Erythroblast (primary cell): Measurements from ENCODE around the gene BBC3.

Experiments used
- DNase-seq, 2 experiments: peaks; one replicate each; lab custom pipeline; 2025; lab: John Stamatoyannopoulos, UW
- GATA1 ChIP-seq: IDR thresholded peaks from 2 replicates; pipeline ENCODE4 v1.6.1; 2011; ENCODE audit warnings: low read depth, mild to moderate bottlenecking, control low read depth, low read length, moderate library complexity
- POLR2A ChIP-seq: IDR thresholded peaks from 2 replicates; pipeline ENCODE4 v1.6.1; 2011; ENCODE audit warnings: mild to moderate bottlenecking, low read length

BBC3 gene

DNA sequence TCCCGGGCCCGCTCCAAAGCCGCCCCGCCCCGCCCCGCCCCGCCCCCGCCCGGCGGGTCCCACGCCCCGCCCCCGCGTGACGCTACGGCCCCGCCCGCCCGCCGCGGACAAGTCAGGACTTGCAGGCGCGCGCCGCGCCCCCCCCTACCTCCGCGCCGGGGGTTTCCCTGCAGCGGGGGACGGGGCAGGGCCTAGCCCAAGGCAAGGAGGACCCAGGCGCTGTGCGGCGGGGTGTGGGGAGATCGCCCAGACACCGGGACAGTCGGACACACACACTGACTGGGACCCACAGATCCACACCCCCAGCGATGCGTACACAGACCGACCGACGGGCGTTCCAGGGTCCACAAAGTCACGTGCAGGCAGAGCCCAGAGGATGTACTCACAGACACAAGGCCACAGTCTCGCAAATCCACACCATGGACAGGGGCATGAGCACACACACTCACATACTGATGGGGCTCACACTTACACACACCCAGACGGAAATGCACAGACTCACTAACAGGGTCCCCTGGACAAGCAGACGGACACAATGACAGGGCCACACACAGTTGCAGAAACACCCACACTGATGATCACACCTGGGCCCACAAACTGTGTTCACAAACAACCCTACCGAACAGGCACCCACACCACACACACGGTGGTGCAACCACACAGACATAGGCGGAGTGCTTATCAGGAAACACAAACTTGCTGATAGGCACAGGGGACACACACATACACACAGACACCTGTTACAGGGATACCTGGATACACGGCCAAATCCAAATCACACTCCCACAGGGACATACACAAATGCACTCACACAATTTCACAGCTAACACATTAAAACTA is 436 bp upstream of the BBC3 start:
- no peak for TF ChIP-seq GATA1
- peak; percentile 87 for TF ChIP-seq POLR2A
- peak; percentile 93 to 97 for DNase-seq

DNA sequence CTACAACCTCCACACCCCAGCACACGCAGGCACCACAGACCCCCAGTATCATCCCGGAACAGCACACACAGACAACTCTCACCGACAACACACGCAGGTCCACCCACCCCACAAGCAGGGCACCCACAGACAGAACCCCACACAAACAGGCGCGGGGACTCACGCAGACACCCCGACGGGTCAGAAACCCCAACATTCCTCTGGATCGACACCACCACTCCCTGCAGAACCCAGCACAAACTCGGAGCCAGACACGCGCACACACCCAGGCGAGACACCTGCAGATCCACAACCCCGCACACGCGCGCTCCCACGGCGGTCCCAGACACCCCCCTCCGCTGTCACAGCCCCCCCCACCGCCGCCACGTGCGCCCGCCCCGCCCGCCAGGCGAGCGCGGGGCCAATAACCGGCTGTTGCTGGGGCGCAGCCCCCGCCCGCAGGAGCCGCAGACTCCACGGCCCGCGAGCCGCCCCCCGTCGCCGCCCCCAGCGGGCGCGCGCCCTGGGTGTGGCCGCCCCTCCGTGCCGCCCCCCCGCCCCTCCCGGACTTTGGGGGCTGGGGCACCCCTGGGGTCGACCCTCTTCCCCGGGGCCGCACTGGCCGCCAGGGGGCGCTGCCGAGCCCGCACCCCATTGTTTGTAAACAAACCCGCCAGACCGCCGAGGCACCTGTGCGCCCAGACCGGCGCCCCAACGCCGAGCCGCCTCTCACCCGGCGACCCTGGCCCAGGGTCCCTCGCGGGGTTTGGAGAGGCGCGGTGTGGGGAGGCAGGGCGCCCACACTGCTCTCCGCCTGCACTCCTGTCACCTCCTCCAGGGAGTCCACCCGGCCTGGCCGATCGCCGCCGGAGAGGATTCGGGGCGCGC is 712 bp downstream of the BBC3 start:
- TF ChIP-seq POLR2A, result no peak
- no peak for TF ChIP-seq GATA1
- peak; percentile 90 to 95 for DNase-seq

DNA sequence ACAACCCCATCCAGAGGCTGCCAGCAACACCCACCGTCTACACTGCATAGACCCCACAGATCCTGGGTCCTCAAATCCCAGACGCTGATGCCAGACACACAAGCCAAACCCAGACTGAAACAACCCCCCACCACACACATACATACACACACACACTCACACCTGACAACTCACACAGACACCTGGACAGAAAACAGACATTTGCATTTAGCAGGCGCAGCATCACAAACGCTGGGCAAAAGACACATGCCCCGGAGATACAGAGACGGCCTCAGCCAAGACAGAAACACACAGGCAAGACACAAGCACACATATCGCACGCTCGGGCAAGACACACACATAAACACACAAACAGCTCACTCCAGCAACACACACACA is 1.3 kb downstream of the BBC3 start:
- peak; percentile 81 to 86 for DNase-seq
- TF ChIP-seq POLR2A (no peak), GATA1 (no peak)

DNA sequence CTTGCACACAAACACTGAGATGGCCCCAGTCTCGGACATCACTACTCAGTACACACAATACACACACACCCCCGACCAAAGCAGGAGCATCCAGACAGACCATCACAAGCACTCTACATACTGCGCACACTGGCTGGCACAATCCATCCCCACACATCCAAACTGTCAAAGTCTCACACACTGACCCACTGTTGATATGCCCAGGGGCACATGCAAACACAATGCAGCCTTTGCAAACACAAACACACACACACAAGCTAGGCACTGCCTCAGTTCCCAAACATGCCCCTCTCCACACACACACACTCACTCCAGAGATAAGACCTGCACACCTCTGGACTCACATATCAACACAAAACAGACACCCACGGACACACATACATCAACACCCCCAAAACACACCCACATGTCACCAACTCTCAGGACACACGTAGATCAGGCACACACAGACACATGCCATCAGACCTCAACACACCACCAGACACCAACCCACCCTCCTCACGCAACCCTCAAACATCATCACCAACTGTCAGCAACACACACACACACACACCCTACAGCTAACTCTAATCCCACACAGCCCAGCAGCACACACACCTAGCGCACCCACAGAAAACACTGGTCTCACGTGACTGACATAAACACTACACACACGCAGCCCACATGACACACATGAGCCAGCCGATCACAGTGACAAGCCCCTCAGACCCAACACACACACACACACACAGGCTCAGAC is 1.9 kb downstream of the BBC3 start:
- DNase-seq, result peak; percentile 86 to 87
- TF ChIP-seq GATA1, result no peak
- TF ChIP-seq POLR2A, result peak; percentile 58

DNA sequence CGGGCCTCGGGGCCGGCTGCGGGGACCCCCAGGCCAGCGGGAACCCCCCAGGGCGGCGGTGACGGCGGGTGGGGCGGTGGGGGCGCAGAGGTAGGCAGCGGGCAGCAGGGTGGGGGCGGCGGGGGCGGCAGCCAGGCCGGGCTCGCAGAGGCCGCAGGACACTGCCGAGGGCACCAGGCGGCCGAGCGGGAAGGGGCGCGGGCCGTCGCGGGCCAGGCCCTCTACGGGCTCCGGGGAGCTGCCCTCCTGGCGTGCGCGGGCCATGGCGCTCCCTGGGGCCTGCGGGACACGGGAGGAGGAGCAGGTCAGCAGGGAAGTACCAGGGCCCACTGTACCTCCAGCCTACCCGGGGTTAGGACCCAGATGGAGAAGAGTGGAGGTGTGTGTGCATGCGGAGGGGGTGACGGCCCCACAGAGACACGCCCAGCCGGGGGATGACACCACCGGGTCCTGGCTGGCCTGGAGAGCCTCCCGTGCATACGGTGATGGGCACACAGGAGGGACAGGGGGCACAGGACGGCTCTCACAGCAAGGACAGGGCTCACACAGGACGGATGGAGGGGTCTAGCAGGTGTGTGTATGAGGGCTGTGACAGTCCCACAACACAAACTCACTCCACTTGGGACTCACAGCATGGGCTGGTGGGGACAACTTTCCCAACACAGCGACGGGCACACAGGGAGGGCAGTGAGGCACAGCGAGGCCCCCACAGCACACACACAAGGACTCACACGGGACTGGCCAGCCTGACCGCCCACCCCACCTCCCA is 2.6 kb downstream of the BBC3 start:
- TF ChIP-seq POLR2A (peak; percentile 69), GATA1 (no peak)
- peak; percentile 77 to 88 for DNase-seq

DNA sequence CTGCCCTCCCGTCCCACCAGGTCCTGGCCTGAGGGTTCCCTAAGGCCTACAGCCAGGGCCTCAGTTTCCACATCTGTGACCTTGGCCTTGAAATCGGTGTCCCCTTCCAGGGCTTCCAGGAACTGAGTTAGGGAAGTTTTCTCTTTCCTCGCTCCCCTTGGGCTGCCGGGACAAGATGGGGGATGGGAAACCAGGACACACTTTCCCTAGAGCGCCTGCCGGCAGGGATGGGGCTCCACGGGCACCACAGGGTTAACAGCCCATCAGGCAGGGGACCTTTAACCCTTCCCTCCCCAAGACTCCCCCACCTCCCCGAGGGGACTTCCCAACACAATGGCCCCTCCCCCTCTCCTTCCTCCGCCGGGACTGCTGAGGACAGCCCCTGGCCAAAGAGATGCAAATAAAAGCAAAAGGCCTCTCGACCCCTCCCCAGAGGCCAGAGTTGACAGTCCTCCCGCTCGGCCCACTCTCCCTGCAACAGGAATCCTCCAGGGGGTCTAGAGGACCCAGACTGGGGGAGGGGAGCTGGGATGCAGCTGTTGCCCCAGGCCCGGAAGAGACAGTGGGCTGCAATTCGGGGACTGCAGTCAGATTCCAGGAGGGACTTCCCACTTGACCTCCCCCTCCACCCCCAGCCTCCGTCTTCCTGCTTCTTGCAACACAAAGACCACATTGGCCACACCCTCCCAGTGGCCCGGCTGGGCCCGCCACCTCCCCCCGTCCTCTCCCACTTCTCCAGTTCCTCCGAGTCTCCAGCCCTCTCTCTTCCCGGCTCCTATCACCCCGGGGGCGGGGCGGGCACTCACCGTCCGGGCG is 3.4 kb downstream of the BBC3 start:
- TF ChIP-seq GATA1 (no peak), POLR2A (peak; percentile 47)
- peak; percentile 79 to 87 for DNase-seq

DNA sequence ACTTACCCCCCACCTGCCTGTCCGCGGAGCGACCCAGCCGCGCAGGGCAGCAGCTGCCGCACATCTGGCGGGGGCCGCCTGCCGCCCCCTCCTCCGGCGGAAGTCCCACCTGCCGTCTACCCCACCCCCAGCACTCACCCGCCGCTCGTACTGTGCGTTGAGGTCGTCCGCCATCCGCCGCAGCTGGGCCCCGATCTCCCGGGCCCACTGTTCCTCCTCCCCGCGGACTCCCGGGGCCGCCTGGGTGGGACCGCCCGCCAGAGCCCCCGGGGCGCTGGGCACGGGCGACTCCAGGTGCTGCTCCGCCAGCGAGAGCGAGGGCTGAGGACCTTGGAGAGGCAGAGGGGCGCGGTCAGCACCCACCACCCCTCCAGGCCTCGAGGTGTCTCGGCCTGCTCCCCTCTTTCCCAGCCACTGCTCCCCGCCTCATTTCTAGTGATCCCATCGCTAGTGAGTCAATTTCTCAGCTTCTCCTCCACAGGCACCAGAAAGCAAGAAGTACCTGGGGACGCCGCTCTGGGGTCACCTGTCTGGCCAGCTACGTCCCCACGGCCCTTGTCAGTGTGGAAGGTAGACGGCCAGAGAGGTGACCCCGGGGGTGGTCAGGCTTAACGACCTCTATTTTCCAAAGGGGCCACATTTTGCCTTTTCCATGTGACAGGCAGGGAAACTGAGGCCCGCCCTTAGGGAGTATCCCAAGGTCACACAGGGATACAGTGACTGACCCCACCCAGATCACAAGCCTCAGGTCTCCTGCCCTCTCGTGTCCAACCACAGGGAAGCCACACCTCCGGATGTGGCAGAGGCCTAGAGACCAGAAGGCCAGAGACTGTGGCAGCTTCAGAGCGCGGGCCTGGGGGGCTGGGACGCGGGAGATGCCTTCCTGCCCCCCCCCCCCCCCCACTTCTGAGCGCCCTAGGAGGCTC is 4.3 kb downstream of the BBC3 start:
- peak; percentile 91 to 92 for DNase-seq
- no peak for TF ChIP-seq GATA1
- peak; percentile 61 for TF ChIP-seq POLR2A

DNA sequence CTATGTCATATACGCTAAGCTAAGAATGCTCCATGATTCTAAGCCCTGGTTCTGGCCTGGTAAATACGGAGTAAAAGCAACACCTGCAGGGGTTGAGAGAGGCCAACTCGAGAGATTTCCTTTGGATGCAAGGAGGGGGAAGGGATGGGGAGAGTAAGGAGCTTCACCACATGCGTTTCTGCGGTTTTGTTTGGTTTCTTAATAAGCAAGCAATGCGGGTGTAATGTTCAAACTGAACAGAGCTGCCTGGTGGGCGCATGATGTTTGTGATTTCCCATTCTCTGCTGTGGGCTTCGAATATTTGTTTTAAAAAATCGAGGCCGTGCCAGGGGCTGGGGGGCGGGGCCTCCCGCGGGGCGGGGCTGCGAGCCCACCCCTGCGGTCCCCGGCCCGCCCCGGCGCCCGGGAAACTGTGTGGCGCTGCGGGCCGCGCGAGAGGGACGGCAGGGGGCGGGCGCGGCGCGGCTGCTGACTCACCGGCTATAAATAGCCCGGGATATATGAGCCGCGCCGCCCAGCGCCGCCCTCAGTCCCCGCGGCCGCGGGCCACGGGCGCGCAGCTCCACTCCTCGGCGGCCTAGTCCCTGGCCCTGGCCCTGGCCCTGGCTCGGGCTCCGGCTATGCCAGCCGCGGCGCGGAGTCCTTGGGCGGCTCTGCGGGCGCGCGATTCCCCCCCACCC is 5.1 kb downstream of the BBC3 start:
- peak; percentile 92 to 97 for DNase-seq
- TF ChIP-seq GATA1 (no peak), POLR2A (peak; percentile 89)

DNA sequence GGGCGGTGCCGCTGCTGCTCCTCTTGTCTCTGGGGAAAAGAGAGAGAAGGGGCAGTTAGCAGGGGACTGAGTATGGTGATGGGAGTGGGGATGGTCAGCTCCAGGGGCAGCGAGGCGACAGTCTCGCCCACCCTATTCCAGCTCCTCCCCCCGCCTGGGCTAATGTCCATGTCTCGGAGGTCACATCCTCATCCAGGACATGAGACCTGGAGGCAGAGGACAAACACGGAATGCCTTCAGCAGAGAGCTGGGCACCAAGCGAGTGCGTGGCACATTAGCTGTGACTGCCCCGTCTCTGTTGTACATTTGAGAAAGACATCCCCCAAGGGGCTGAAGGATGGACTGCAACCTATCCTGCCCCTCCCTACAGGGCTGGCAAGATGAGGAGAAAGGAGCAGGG is 9.1 kb downstream of the BBC3 start:
- no peak for TF ChIP-seq POLR2A
- no peak for TF ChIP-seq GATA1
- DNase-seq, result no peak

DNA sequence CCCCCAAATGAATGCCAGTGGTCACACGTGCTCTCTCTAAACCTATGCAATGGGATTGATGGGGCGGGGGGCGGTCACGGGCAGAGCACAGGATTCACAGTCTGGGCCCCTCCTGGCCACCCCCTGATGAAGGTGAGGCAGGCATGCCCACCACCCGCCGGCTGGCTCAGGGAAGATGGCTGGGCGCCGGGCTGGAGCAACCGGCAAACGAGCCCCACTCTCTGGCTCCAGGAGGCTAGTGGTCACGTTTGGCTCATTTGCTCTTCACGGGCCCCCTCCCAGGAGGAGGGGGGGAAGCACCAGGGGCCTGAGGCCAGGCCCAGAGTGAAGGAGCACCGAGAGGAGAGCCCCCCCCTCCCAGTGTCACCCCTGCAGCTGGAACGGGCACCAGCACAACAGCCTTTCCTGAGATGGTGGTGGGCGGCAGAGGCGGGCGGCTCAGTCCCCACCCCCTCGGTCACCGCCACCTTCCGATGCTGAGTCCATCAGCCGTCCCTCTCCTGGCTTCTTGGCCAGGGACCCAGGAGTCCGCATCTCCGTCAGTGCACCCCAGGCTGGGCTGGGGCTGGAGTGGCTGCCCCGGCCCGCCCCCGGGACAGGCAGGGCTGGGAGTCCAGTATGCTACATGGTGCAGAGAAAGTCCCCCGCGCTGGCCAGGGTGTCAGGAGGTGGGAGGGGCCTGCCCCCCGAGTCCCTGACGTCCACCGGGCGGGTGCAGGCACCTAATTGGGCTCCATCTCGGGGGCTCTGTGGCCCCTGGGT is 9.7 kb downstream of the BBC3 start:
- DNase-seq, result no peak
- no peak for TF ChIP-seq POLR2A
